K562 (cell line): ENCODE results near the gene AMH. TPM values are rescaled to one million over a fixed set of nuclear protein-coding genes. Genes with fewer than 3 reads are reported as not detected.

Experiments
- ATF2 ChIP-seq: sonication (generic); formaldehyde crosslinking; IDR thresholded peaks from 2 replicates; pipeline ENCODE4 v1.8.1; 2022; ENCODE audit warnings: missing genetic modification reagents
- EWSR1 ChIP-seq: fragments of 450-650 bp; IDR thresholded peaks from 2 replicates; pipeline ENCODE4 v1.6.1; 2018; ENCODE audit warnings: borderline replicate concordance, mild to moderate bottlenecking, low read depth, moderate library complexity; ENCODE audit not compliant: partially characterized antibody
- JUND ChIP-seq, 2 experiments: IDR thresholded peaks; 2 replicates in 1 of 2; 3 replicates in 1 of 2; pipeline ENCODE4 v1.6.1; 2011; ENCODE audit warnings: borderline replicate concordance in 2 of 2, low read depth in 2 of 2, low read length in 2 of 2, improper control_type of control experiment in 1 of 2, missing biosample characterization in 1 of 2, missing genetic modification characterization in 1 of 2, missing genetic modification reagents in 1 of 2
- KDM5B ChIP-seq: fragments of 200-600 bp; sonication (generic); IDR thresholded peaks from 2 replicates; pipeline ENCODE4 v1.6.1; 2012; ENCODE audit warnings: low read depth, mild to moderate bottlenecking, moderate library complexity, low read length, control low read depth, inconsistent platforms; ENCODE audit not compliant: insufficient replicate concordance
- LARP7 ChIP-seq: fragments of 450-650 bp; IDR thresholded peaks from 2 replicates; pipeline ENCODE4 v1.6.1; 2016
- NR3C1 ChIP-seq: sonication (generic); formaldehyde crosslinking; IDR thresholded peaks from 2 replicates; pipeline ENCODE4 v1.8.1; 2022; ENCODE audit warnings: missing genetic modification reagents
- POLR2AphosphoS2 ChIP-seq: IDR thresholded peaks from 2 replicates; pipeline ENCODE4 v1.6.1; 2012; ENCODE audit warnings: low read length, improper control_type of control experiment
- RBFOX2 ChIP-seq: fragments of 200-400 bp; formaldehyde crosslinking; IDR thresholded peaks from 2 replicates; pipeline ENCODE4 v1.6.1; 2017; ENCODE audit warnings: low read depth, mild to moderate bottlenecking, low read length, moderate library complexity
- TARDBP ChIP-seq: fragments of 450-650 bp; IDR thresholded peaks from 2 replicates; pipeline ENCODE4 v1.6.1; 2016
- ZBTB11 ChIP-seq, 3 experiments: fragments of 200-800 bp in 1 of 3; fragments of 250-450 bp in 1 of 3; fragments of 450-650 bp in 1 of 3; sonication (Bioruptor Pico) in 1 of 3; sonication (Bioruptor generic) in 1 of 3; formaldehyde crosslinking in 1 of 3; IDR thresholded peaks; 2 replicates each; pipeline versions ENCODE4 v1.6.1 to v1.8.0; 2016 to 2022; ENCODE audit warnings: mild to moderate bottlenecking in 2 of 3, missing genetic modification characterization in 2 of 3, missing compliant biosample characterization in 1 of 3, moderate library complexity in 1 of 3
- ZC3H4 ChIP-seq: sonication (generic); formaldehyde crosslinking; IDR thresholded peaks from 2 replicates; pipeline ENCODE4 v1.9.0; 2021; ENCODE audit warnings: missing genetic modification reagents, borderline replicate concordance
- ZNF436 ChIP-seq: fragments of 250-450, 450-650 bp; sonication (Bioruptor Pico); formaldehyde crosslinking; IDR thresholded peaks from 2 replicates; pipeline ENCODE4 v1.7.0; 2020; ENCODE audit warnings: mild to moderate bottlenecking
- ZNF668 ChIP-seq: fragments of 250-450 bp; sonication (Bioruptor Pico); IDR thresholded peaks from 2 replicates; pipeline ENCODE4 v1.8.0; 2022; ENCODE audit warnings: mild to moderate bottlenecking, inconsistent platforms
- polyA plus RNA-seq, 8 experiments: library from polyadenylated mRNA; depleted of rRNA in 4 of 8; stranded (reverse) in 5 of 8; unstranded in 3 of 8; fragments of >200 nt; fragmentation: Nextera tagmentation in 2 of 8; fragmentation: Illumina TruSeq in 1 of 8; extraction: Ambion mirVana in 2 of 8; extraction: Trizol in 1 of 8; gene quantifications; 2 replicates each; pipeline versions ENCODE4 v1.2.1 to v1.2.3, GENCODE V29; 2011 to 2014; ENCODE audit warnings: inconsistent platforms in 1 of 8, missing spikeins in 1 of 8
- total RNA-seq, 7 experiments: library from RNA; depleted of rRNA in 6 of 7; stranded (reverse); fragments of >200 nt in 6 of 7; fragmentation: Illumina TruSeq in 2 of 7; extraction: Trizol in 2 of 7; gene quantifications; 2 replicates each; pipeline versions ENCODE4 v1.2.1 to v1.2.3, GENCODE V29; 2011 to 2021; ENCODE audit warnings: low replicate concordance in 1 of 7
- TF ChIP-seq, protein P1 (sequence below): fragments of 250-450 bp; sonication (Bioruptor Pico); IDR thresholded peaks from 2 replicates; pipeline ENCODE4 v1.8.0; 2022; ENCODE audit warnings: moderate library complexity, mild to moderate bottlenecking, inconsistent platforms

AMH gene
- total and polyA plus RNA-seq, 9 of the 15 experiments (the other 6 are each of a cell fraction or from before 2014, with no cell fraction given) = 0.29 to 27.4 (median 2.6) TPM; not detected in 2

GRCh38 chr19:2274185-2274711, 25.1 kb downstream of the AMH start (continued):
- no peak for TF ChIP-seq EWSR1
- TF ChIP-seq, protein P1, sequence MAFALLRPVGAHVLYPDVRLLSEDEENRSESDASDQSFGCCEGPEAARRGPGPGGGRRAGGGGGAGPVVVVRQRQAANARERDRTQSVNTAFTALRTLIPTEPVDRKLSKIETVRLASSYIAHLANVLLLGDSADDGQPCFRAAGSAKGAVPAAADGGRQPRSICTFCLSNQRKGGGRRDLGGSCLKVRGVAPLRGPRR (CRISPR knock-in tag) = no peak
- TF ChIP-seq ATF2 = no peak
- TF ChIP-seq ZBTB11 (CRISPR knock-in tag; IDR thresholded peaks at IDR 0.05) = no peak
- no peak for TF ChIP-seq JUND (IDR thresholded peaks at IDR 0.05; ENCODE audit: borderline replicate concordance, low read depth, low read length)
- no peak for TF ChIP-seq JUND (tag; IDR thresholded peaks at IDR 0.05; ENCODE audit: borderline replicate concordance, low read depth, low read length)
- no peak for TF ChIP-seq ZNF436
- TF ChIP-seq ZNF668 (CRISPR knock-in tag) = no peak
- no peak for TF ChIP-seq RBFOX2
- no peak for TF ChIP-seq ZC3H4
- no peak for TF ChIP-seq KDM5B
- no peak for TF ChIP-seq LARP7
- TF ChIP-seq TARDBP = no peak
- TF ChIP-seq POLR2AphosphoS2 = no peak
- TF ChIP-seq NR3C1 (CRISPR knock-in tag) = no peak
